ENCODE measurements around the gene ALDH16A1.
A peak's percentile ranks its signal among the peaks of the same experiment; 100 is the strongest.
"Not testable (repeated sequence)": the region's sequence is repeated elsewhere in the genome, so short reads cannot be mapped to it uniquely, and the experiment has no call there.

ALDH16A1 gene

GRCh38 chr19:49461656-49462055, 8.6 kb downstream of the ALDH16A1 start:
- DNase-seq, result no peak

- DNase-seq, result no peak
These were observed 9.5 kb downstream of the ALDH16A1 start for GRCh38 chr19:49462492-49462891.

DNA sequence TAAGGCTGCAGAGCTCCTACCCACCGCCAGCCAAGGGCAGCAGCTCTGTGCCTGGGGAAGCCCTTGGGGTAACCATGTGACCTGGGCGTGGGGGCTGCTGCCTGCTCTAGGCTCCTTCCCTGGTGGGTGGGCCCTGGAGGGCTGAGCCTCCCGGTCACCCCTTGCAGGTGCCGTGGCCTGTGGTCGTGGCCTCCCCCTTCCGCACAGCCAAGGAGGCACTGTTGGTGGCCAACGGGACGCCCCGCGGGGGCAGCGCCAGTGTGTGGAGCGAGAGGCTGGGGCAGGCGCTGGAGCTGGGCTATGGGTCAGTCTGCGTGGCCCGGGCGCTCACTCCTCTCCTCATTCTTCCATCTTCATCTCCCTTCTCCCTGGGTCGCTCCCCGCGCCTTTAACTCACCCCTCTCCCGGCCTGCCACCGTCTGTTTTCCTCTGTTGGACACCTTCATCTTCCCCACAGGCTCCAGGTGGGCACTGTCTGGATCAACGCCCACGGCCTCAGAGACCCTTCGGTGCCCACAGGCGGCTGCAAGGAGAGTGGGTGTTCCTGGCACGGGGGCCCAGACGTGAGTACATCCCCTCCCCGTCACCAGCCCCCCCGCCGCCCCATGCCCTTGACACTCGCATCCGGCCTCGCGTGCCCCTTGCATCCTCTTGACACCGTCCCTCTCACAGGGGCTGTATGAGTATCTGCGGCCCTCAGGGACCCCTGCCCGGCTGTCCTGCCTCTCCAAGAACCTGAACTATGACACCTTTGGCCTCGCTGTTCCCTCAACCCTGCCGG, 11.1 kb downstream of the ALDH16A1 start:
- no peak for DNase-seq

GRCh38 chr19:49465371-49465770, 12.3 kb downstream of the ALDH16A1 start:
- no peak for DNase-seq

- no peak for DNase-seq
These were observed 15.2 kb downstream of the ALDH16A1 start for GRCh38 chr19:49468199-49468598.

DNA sequence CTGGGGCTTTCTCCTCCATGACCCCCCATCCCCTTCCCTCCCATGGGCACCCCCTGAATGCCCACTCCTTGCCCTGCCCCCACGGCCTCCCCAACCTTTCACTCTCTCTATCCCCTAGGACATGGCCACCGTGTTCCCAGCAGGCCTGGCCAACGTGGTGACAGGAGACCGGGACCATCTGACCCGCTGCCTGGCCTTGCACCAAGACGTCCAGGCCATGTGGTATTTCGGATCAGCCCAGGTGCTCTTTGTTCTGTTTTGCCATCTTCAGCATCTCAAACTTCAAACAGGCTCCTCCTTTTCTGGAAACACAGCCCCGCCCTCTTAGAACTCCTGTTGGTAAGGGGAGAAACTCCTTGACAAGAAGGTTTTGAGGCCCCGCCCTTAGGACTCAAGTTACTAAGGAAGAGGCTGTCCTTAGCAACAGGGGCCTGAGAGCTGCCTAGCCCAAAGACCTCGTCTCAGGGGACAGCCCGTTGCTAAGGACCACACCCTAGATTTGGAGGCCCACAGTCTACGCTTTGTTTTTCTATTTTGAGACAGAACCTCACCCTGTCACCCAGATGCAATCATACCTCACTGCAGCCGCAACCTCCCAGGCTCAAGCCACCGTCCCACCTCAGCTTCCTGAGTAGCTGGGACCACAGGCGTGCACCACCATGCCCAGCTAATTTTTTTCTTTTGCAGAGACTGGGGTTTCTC, 15.9 kb downstream of the ALDH16A1 start:
- DNase-seq, result peak in 1 of 56 donors; percentile 16

GRCh38 chr19:49469828-49470614, 17.0 kb downstream of the ALDH16A1 start:
- DNase-seq, result no peak

GRCh38 chr19:49470615-49470978, 17.6 kb downstream of the ALDH16A1 start:
- DNase-seq, result no peak

DNA sequence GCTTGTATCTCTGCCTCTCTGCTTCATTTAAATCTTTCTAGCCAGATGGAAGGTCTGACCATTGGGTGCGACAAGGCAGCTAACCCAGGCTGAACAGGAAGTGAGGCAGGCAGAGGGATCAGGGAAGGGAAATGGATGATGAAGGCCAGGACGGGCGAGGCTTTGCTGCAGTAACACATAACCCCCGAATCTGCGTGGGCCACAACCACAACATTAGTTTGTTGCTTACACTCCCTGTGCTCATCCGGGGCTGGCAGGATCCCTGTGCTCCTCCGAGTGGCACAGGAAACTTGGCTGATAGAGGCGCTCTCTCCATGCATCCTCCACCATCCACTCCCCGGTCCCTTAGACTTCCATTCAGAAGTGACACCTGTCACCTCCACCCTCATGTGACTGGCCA, 19.9 kb downstream of the ALDH16A1 start:
- no peak for DNase-seq

GRCh38 chr19:49473501-49473867, 20.5 kb downstream of the ALDH16A1 start:
- DNase-seq, result not testable (repeated sequence)

GRCh38 chr19:49473868-49474541, 21.0 kb downstream of the ALDH16A1 start, which contains the start of gene FLT3LG:
Gene FLT3LG (plus strand): TSS chr19:49474215. CDS start chr19:49474640, 425 bp downstream.
- DNase-seq, result peak in 46 of 56 donors; percentile 5 to 77 (median 34)

DNA sequence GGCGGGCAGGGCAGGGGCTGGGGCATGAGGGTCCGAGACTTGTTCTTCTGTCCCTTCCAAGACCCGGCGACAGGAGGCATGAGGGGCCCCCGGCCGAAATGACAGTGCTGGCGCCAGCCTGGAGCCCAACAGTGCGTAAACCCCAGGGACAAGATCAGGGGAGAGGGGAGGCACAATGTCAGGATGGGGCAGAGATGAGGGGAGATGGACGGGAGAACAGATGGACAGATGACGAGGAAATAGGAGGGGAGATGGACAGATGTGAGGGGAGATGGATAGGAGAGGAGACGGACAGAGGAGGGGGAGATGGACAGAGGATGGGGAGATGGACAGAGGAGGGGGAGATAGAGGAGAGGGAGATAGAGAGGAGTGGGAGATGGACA, 21.5 kb downstream of the ALDH16A1 start:
- DNase-seq, result no peak

- no peak for DNase-seq
These were observed 22.3 kb downstream of the ALDH16A1 start for GRCh38 chr19:49475191-49475917.

GRCh38 chr19:49475995-49476880, 23.2 kb downstream of the ALDH16A1 start:
- DNase-seq, result peak in 16 of 56 donors; percentile 3 to 56 (median 19)

- no peak for DNase-seq
These were observed 27.1 kb downstream of the ALDH16A1 start for GRCh38 chr19:49479975-49480628.

DNA sequence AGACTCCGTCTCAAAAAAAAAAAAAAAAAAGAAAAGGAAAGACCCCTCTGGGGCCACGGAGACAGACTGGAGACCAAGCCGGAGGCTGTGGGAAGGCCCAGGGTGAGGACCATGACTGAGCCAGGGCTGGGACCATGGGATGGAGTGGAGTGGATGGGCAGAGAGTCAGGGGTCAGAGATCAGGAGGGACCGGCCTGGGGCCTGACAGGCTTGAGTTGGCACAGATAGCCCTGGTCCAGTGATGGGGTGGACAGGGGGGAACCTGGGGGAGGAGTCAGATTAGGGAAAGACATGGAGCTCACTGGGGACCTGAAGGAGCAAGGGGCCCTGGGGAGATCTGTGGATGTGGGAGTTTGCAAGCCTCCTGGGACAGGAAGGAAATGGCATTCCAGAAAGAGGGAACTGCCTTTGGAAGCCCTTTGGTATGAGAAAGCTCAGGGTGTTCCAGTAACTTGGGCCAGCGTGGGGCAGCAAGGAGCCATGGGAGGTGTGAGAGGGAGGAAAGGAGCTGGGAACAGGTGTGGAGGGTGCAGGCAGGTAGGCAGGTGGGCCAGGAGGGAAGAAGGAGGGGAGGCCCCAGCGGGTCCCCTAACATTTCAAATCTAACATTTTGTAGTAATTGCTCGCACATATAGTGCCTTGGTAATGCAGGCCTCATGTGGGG, 28.1 kb downstream of the ALDH16A1 start:
- DNase-seq, result no peak

DNA sequence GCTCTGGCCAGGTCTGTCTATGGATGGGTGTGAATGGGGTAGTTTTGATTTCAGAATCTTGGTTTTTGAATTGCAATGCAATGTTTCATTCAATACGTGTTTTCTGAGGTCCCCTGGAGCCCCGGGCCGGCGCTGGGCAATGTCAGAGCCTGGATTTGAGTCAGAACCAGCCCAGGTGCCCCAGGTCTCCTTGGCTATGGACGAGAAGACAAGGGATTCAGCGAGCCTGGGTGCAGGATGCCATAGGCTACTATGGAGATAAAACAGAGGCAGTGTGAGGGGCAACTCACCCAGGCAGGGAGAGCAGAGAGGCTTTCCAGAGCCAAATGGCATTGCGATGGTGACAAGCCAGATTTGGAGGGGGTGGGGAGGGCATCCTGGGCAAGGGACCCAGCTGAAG, 33.2 kb downstream of the ALDH16A1 start:
- DNase-seq, result no peak

- DNase-seq, result no peak
These were observed 33.8 kb downstream of the ALDH16A1 start for GRCh38 chr19:49486710-49487276.
